HG03520 (cell line): ENCODE measurements around the gene TMEM95.
"Not testable (repeated sequence)": the region's sequence is repeated elsewhere in the genome, so short reads cannot be mapped to it uniquely, and the experiment has no call there.

ENCODE experiments used
- ATAC-seq: cut with Tn5 transposase; IDR thresholded peaks from one replicate; pipeline ENCODE4 v1.9.1; 2021; ENCODE audit warnings: mild to moderate bottlenecking, moderate library complexity; ENCODE audit not compliant: unreplicated experiment

The TMEM95 gene

GRCh38 chr17:7323731-7324437, 31.1 kb upstream of the TMEM95 start:
- no peak for ATAC-seq

DNA sequence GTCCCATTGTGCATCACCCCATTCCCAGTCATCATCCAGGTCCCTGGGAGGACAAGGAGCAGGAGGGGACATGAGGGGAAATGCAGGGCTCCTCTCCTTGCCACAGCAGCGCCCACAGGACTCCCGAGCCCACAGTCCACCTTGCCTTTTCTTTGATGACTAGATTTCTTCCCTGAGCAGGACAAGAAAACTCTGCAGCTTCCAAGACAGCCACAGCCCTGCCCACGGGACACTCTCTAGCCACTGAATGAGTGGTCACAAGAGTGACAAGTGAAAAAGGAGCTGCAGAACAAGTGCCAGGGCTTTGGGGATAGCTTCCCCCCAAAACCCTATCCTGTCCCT, 30.5 kb upstream of the TMEM95 start:
- no peak for ATAC-seq

GRCh38 chr17:7325031-7325528, 29.9 kb upstream of the TMEM95 start:
- ATAC-seq = no peak

- no peak for ATAC-seq
Observed at GRCh38 chr17:7326186-7326585, 28.8 kb upstream of the TMEM95 start.

GRCh38 chr17:7327056-7327455, 27.9 kb upstream of the TMEM95 start:
- ATAC-seq = no peak

GRCh38 chr17:7327501-7327900, 27.5 kb upstream of the TMEM95 start:
- no peak for ATAC-seq

- no peak for ATAC-seq
Observed at GRCh38 chr17:7328009-7328408, 26.9 kb upstream of the TMEM95 start.

GRCh38 chr17:7328840-7329373, 26.0 kb upstream of the TMEM95 start, which contains the start of gene NEURL4:
NEURL4 (minus strand) TSS chr17:7329335; CDS start chr17:7329312, 23 bp downstream.
- peak; percentile 22 for ATAC-seq

- ATAC-seq = peak; percentile 52
Observed at GRCh38 chr17:7329374-7329996, 25.5 kb upstream of the TMEM95 start.

DNA sequence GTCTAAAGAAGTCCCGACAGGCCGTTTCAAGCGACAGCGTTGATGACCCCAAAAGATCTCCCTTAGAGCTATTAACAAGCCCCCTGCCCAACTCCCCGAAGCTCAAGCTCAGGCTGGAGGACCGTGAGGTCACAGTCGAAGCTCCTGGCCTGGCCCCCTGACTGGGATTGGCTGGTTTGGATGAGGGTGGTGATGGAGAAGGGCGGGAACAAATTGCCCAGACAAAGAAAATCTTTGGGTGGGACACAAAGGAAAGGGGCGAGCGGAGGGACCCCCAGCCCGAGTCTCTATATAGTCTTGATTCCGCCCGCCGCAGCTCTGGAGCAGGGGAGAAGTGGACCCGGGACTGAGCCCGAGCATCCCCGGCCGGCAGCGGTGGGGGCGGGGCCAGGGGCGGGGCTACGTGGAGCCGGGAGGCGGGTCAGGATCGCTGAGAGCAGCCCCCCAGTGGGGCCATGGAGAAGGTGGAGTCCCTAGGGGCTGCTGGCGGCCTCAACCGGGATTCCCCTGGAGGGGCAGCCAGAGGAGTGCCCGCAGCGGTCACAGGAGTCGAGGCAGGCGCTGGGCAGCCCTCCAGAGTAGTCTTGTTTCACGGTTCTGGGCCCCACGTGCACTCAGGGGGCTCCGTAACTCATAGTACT, 24.8 kb upstream of the TMEM95 start:
- ATAC-seq = peak; percentile 37

GRCh38 chr17:7330638-7331015, 24.3 kb upstream of the TMEM95 start:
- no peak for ATAC-seq

DNA sequence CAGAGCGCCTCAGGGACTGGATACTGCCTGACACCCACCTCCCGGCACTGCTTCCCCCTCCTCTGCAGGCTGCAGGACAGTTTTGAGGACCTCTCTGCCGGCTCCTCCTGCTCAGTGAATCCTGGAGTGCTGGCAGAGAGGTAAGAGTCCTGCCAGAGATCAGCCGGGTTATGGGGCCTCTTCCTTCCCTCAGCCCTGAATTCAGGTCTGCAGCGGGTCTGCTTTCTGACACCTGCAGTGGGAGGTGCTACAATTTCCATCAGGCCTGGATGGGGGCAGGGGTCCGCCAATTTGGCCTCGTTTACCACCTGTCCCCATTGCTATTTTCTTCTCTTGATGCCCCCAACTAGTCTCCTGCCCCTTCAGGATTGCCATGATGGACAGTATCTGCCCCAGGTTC, 22.8 kb upstream of the TMEM95 start:
- no peak for ATAC-seq

- ATAC-seq = not testable (repeated sequence)
Observed at GRCh38 chr17:7332600-7333069, 22.3 kb upstream of the TMEM95 start.

GRCh38 chr17:7334938-7335538, 19.9 kb upstream of the TMEM95 start:
- no peak for ATAC-seq

DNA sequence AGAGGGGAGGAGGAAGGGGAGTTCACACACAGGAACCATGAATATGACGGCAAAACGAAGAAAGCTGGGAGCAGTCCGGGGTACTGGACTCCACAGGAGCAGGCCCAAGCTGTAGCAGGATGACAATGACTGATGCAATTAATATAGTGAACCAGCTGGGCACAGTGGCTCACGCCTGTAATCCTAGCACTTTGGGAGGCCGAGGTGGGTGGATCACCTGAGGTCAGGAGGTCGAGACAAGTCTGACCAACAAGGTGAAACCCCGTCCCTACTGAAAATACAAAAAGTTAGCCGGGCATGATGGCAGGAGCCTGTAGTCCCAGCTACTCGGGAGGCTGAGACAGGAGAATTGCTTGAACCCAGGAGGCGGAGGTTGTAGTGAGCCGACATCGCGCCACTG, 19.2 kb upstream of the TMEM95 start:
- ATAC-seq = not testable (repeated sequence)

- ATAC-seq = peak; percentile 58
Observed at GRCh38 chr17:7336240-7337175, 18.4 kb upstream of the TMEM95 start, which contains the start of gene ACAP1. ACAP1 (plus strand) TSS chr17:7336529; CDS start chr17:7336735, 206 bp downstream.

DNA sequence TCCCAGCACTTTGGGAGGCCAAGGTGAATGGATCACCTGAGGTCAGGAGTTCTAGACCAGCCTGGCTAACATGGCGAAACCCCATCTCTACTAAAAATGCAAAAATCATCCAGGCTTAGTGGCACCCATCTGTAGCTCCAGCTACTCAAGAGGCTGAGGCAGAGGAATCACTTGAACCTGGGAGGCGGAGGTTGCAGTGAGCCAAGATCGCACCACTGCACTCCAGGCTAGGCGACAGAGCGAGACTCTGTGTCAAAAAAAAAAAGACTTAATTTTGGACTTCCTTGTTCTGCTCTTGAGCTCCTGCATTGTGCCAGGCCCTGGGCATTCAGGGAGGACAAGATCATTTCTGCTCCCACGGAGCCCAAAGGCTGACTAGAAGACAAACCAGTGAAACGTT, 17.4 kb upstream of the TMEM95 start:
- ATAC-seq = not testable (repeated sequence)

DNA sequence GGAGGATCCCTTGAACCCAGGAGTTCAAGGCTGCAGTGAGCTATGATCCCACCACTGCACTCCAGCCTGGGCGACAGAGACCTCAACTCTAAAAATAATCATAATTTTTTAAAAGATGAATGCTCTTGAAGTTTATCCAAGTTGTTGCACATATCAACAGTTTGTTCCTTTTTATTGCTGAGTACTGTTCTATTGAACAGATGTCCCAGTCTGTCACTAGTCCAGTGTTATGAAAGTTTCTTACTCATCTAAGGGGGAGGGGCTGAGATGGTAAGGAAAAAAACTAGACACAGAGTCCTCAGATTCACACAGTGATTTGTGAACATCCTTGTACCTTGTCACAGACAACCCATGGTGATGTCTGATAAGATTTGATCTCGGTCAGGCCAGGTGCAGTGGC, 14.8 kb upstream of the TMEM95 start:
- no peak for ATAC-seq

DNA sequence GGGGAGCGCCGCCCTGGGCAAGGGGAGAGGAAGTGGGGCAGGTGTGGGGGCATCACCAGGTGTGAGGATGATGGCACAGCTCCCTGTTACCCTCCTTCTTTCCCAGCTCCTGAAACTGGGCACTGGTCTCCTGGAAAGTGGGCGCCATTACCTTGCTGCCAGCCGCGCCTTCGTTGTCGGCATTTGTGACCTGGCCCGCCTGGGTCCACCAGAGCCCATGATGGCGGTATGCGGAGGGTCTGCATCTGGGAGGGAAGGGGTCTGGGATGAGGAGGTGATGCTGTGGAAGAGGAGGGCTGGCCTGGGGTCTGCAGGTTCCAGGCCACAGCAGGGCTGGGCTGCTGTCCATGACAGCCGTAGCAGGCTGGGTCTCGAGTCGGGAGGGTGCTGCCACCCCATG, 13.1 kb upstream of the TMEM95 start:
- ATAC-seq = no peak

DNA sequence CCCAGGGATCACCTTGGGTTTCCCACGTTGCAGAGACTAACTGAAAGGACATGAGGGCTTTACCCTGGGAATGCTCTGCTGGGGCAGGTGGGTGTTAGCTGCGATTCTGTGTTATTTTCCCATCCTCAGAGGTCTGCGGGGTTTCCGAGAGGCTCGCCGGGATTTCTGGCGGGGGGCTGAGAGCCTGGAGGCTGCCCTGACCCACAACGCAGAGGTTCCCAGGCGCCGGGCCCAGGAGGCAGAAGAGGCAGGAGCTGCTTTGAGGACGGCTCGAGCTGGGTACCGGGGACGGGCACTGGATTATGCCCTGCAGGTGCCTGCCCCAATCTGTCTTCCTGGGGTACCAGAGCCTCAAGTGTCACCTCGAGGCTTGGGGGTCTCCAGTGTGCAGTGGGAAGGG, 11.7 kb upstream of the TMEM95 start:
- no peak for ATAC-seq
